NCI-H1417 (cell line): ENCODE measurements around the gene RTRAF.
A peak's percentile ranks its signal among the peaks of the same experiment; 100 is the strongest.

ENCODE experiments used
- DNase-seq, 3 experiments: peaks; one replicate each; lab custom pipeline; 2025; lab: John Stamatoyannopoulos, UW

RTRAF gene

DNA sequence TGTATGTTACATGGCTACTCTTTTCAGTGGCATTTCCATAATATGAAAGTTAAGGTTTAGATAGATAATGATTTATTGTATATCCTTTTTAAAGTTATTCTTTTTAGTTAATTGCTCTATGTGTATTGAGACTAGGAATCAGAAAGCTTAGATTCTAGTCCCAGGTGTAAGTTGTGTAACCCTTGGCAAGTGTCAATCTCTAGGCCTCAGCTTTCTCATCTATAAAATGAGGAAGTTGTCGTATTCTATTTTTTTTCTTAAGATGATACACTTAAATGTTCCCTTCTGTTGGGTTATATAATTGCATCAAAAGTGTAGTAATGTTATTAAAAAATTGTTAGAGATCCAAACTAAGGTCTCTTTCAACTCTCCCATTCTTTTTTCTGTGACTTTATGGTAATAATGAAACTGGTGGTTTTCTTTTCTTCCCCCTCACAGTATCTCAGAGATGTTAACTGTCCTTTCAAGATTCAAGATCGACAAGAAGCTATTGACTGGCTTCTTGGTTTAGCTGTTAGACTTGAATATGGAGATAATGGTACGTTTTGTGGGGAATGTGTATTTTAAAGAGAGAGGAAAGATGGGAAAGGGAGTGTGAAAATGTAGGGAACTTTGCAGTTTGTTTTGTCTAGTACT lies 4.1 kb downstream of the RTRAF start:
- DNase-seq, result no peak

DNA sequence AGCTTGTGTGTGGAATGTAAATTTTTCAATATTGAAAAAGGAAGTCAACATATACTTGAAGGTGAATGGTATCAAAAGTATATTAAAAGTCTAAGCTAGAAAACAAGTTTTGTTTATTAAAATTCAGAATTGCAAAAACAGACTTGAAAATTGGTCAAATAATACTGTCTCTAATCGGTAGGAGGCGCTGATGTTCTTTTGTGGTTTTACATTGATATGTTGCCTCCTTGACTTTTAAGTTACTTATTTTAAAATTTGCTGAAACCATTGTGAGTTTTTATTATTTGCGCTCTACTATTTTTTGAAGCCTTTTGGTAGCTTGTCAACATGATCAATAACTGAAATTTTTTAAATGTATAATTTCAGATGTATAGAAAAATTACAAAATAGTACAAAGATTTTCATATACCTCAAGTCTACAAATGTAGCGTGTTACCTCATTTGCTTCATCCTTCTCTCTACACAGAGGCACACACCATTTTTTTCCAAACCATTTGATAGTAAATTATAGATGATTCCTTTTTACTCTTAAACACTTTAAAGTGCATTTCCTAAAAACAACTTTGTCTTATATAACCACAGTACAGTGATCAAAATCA lies 6.9 kb downstream of the RTRAF start:
- no peak for DNase-seq

DNA sequence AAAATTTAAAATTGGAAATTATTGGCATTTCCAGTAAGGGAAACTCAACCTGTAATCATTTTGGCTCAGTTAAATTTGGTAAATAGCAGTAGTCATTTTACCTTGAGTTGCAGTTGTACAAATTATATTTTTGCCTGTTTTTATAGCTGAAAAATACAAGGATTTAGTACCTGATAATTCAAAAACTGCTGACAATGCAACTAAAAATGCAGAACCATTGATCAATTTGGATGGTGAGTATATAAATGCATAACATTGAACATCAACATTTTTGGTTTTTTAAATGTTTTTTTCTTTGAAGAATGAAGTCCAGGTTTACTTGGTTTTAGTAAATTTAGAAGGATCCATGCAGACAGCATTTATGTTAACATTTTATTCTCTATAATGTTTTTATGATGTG lies 9.0 kb downstream of the RTRAF start:
- no peak for DNase-seq

DNA sequence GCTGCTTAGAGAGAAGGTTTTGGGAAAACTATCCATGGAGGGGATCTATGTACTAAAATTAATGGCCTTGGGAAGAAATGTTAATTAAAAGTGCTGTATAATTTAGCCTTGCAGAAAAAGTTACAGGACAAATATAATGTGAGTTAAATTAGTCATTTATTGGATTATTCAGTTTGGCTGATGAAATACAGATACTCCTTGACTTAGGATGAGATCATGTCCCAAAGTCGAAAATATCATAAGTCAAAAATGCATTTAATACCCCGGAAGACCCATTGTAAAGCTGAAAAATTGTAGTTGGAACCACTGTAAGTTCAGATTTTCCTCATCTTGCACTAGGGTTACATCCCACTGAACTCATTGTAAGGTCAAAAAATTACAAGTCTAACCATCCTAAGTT lies 9.7 kb downstream of the RTRAF start:
- no peak for DNase-seq

DNA sequence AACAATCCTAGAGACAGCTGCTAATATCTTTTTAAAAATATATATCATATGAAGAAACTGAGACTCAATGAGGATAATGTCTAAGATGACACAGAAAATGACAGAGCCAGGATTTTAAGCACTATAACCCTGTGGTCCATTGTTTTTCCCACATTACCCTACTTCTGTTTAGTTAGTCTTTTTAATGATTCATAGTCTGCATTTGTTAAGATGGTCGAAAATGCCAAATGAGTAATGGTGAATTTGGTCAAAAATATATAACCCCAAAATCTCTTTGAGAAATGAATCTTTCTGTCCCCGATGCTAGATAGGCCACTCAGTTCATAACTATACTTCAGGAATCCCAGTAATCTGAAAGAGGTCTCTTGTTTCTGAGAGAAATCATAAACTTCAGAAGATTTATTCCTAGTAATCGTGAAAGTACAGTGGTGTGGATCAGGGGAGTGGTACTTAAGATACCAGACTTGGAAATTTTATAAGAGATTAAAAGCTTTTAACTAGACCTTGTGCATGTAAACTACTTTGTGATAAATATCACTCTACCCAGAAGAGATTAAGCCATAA lies 10.8 kb downstream of the RTRAF start:
- DNase-seq, result no peak

DNA sequence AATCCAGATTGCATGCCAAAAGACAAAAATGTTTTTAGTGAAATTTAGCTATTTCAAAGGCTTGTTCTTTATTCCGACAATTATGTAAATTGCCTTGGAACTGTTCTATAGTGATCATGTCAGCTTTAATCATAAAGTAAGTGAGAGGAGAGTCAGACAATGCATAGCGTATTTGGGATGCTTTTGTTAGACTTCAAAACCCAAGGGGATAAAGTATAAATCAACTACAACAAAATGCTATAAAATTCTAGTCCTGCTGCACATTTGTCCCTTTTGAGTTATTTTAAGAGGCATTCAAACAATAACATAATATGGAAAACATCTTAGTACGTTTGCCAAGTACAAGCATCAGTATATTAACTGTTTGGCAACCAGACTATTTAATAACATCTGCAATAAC lies 11.3 kb downstream of the RTRAF start:
- DNase-seq, result no peak

DNA sequence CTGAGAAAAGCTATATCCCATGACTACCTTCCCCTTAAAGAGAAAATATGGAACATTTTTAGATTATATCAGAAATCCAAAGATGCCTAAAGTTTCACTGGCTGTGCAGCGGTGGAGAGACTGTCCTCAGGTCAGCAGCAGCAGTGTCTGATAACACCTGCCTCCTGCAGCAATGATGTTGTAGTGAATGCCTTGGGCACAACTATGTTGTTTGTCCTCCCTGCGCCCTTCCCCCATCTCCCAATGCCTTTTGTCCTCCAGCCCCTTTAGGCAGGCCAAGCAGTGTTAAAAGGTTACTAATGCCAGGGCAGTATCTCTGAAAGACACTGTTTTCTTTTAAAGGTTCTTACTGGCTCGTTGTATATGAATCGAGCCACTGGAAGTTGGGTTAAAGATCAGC lies 13.2 kb downstream of the RTRAF start:
- DNase-seq, result peak in 1 of 3 experiments; percentile 22

DNA sequence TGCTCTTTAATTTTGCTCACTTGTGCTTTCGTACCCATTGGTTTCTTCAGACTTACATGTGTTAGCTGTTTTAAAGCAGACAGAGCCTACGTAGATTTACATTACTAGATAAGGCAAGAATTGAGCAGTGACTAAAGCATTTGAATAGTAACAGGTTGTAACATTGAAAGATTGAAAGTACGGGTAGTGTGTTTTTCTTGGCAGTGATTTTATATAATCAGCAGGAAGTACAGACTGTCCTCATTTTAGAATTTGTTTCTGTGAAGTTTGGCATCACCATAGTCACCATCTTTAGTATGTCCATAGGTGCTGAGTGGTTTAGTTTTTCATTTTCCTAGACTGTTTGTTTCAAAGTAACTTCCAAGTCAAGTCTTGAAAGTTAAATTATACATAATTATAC lies 14.0 kb downstream of the RTRAF start:
- no peak for DNase-seq

DNA sequence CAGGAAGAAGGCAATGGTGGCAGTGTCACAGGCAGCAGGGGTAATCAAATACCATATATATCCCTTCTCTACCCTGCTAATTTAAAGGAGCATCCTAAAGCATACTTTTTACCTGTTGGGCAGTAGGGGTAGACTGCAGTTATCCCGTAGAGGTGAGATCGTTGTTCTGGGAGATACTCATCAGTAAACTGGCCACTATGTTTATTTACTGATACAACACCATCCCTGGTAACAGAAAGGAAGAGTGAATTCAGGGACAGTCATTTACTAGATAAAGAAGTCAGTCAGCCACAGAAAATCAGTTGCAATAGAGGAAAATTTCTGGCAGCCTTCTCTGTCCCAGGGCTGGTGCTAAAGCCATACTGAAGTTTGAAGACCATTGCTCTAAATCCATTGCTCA lies 16.3 kb downstream of the RTRAF start:
- no peak for DNase-seq

DNA sequence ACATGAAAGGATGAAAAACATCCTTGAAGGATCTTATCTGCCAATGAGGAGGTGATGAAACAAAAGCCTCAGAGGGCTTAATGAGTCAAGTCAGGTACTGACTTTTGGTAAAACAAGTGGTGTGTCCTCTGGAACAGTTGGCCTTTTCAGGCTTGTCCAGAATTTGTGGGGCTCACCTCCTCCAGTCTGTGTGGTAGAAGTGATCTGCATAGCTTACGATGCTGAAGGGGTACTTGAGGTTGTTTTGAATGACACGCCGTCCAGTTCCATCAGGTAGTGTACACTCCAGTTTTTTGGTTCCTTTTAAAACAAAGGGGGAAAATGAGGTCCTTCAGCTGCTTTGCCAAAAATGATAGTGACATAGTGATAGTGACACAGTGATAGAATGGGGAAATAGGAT lies 17.0 kb downstream of the RTRAF start:
- no peak for DNase-seq

DNA sequence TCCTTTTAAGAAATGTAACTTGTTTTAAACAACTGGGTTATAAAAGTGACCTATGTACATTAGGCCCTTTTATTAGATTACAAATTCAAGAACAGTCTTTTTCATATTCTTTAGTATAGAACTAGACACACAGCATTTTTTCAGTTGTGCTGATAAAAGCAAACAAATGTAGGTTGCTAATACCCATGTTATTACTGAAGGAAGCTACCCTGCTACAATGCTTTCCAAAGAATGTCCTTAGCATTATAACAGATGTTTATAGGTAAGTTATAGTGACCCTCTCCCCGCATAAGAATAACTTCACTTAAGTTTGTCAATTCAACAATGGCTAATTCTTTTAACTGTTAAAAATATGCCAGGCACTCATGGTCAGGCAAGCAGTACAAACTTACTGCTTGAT lies 17.9 kb downstream of the RTRAF start:
- DNase-seq, result no peak

DNA sequence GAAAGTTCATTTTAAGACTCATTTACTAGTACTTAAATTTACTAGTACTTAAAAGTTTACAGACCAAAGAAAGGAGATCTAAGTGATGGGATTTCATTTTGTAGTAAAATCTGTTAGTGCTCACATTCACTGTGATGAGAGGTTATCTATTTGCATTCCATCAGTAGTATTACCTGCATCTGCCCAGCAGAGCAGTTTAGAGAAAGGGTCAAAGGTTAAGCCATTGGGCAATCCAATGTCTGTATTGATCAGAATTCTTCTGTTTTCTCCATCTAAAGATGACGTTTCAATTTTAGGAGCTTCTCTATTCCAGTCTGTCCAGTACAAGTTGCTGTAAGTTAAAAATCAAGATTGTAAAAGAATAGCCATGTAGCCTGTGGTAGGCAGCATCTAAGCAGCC lies 18.3 kb downstream of the RTRAF start:
- DNase-seq, result no peak

DNA sequence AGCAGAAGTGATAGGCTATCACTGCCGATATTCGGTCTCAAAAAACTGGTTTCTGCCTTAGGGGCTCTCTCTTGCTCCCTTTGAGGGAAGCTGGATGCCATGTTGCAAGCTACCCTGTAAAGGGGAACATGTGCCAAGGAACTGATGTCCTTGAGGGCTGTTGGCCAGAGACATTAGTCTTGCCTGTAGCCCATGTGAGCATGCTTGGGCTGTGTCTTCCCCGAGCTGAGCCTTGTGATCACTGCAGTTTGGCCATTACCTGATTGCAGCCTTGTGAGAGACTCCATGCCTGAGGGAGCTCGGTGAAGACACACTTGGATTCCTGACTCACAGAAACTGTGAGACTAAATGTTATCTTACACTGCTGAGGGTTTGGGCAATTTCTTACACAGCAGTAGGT lies 18.8 kb downstream of the RTRAF start:
- no peak for DNase-seq

DNA sequence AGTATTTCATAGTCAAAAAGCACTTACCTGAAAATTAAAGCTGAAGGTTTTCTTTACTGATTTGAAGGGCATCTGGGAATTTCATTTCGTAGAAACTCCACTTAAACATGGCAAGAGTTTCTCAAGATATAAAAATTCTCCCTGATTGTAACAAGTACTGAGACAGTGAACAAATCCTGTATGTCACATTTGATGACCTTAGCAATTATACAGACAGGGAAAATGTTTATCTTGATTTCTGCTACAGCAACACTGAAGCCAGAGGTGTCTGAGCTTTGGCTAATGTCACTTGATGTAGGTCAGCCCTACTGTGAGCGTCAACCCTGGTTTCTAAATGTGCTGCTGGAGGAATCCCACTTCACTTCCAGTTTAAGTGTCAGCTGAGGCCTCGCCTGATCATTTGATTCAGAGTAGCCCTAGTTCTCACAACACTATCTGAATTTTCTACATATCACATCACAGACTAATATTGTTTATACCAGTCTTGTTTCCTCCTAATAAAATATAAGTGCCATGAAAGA lies 20.9 kb downstream of the RTRAF start:
- DNase-seq, result no peak

DNA sequence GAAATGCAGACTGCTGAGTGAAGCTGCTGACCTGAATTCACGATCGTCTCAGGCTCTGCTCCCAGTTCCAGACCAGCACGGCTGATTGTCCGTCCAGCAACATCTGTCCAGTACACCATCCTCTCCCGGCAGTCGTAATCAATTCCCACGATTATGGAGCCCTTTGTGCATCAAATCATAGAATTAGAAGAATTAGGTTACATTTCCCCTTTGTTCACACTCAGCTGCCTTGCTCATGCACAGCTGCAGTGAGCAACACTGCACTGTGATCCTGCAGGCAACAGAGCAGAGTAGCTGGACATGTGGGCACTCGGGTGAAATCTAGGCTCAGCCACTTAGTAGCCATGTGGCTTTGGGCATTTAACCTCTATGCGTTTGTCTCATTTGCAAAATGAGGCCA lies 22.2 kb downstream of the RTRAF start:
- no peak for DNase-seq

DNA sequence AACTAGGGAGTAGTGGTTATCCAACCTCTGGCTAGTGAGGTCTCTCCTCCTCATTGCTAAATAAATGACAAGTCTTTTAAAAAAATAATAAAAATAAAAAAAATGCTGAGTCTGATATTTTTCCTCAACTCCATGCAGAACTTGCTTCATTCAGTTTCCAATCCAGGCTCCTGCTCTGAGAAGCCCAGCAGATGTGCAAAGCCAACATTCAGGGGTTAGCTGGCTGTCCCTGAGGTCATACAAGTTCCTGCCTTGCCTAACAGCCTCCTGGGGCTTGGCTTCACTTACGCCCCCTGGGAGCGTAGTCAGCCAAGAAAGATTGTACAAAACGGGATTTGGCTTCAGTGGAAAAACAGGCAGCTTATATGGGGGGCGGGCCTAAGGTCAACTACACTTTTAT lies 23.3 kb downstream of the RTRAF start:
- DNase-seq, result no peak

DNA sequence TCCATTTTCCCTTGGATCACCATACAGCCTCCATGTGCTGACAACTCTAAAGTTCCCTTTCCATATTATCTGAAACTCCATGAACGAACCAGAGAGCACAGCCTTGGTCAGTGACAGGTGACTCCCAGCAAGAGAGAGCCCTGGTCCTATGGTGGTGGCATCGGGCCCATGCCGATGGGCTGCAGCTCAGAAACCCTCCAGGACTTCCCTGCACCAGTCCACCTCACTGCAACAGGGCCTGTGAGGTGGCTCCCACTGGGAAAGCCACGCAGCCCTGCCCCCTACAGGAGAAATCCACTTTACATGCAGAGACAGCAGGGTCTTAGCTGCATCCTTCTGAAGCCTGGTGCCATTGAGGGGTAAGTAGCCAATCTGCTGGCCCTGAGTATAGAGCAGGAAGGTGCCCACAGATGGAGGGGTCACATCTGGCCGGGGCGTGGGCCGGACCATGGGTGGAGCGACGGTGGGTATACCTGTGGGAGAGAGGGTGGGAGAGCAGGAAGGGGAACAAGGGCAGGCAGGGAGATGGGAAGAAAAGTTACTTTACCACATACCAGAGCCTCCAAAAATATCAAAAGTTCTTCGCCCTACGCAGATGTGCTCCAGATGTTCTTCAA lies 24.7 kb downstream of the RTRAF start:
- peak in 1 of 3 experiments; percentile 41 for DNase-seq

DNA sequence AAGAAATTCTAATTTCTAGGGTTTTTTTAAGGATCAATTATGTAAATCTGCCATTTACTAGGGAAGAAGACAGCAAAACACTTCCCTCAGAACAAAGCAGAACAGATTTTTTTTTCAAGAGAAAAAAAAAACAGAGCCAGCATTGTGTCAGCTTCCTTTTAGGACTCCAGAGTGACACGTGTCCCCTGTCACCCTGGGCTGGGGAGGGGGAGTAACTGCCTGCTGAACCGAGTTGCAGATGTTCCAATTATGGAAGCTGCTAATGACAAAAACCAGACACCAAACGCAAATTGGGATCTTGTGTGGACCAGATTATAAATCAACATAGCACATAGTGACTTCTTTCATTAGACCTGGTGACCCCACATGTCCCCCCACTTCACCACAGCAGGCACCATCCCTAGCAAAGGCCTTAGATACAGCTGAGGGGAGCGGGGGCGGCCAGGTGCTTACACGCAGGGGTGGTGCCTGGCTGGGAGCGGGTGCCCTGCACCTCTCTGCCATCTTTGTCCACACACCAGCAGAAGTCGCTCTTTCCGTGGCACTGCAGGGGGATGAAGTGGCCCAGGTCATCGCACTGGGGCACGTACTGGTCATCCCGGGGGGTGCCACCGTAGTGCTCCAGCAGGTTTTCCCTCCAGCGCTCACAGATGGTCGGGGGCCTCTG lies 25.4 kb downstream of the RTRAF start:
- peak in 1 of 3 experiments; percentile 32 for DNase-seq

DNA sequence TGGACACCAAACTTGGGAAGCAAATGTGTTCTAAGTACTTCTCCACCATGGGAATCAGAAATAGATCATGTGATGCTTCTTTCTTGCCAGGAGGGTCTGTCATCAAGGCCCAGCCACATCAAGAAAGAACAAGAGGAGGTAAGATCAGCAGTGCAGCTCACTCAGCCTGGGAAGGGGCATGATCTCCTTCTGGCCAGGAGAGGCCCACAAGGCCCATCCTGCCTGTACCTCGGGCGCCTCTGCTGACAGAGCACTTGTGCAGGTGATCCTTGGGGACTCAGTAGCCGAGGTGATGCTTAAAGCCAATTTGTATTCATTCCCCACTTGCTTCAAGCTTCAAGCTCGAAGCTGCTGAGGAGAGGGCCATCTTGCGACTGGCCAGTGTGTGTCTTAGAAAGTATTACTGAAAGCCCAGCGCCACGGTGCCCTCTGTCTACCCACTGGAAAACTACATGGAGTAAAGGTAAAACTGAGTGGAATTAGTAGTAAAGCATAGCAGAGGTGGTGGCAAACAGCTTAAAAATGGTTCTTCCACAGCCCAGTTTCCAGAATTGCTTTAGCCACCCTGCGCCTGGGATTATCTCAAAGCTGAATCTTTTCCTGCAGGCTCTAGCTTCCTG lies 26.2 kb downstream of the RTRAF start:
- DNase-seq, result peak in 2 of 3 experiments; percentile 14 to 52

DNA sequence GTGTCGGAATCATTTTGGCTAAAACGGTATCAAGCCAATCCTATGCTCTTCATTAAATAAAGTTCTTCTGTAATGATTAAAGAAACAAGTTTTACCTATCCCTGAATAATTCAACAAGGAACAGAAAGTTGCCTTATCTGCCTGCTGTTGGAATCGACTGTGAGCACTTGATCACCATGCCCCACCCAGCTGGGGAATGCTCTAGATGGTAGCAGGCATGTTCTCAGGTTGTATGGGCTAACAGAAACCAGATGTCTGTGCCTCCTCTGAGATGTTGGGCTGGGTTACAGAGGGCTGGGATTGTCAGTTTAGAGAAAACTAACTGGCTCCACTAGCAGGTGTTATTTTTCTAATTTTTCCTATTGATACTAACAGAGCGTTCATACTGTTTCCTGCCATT lies 28.9 kb downstream of the RTRAF start:
- DNase-seq, result no peak

DNA sequence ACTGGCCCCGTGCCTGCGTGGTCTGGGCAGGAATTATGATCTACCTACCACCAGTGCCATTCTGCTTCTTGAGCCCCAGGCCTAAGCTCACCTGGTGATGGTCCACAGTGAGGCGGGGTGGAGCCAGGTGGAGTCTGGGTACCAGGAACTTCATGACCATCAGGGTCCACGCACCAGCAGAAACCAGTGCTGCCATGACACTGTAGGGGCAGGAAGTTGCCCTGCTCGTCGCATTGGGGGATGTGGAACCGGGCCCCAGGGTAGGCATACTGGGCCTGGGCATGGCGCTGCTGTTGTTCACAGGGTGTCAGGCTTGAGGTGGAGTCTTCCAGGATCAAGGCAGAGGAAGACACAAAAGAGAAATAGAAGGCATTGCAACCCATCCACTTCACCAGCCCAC lies 29.6 kb downstream of the RTRAF start:
- DNase-seq, result no peak

DNA sequence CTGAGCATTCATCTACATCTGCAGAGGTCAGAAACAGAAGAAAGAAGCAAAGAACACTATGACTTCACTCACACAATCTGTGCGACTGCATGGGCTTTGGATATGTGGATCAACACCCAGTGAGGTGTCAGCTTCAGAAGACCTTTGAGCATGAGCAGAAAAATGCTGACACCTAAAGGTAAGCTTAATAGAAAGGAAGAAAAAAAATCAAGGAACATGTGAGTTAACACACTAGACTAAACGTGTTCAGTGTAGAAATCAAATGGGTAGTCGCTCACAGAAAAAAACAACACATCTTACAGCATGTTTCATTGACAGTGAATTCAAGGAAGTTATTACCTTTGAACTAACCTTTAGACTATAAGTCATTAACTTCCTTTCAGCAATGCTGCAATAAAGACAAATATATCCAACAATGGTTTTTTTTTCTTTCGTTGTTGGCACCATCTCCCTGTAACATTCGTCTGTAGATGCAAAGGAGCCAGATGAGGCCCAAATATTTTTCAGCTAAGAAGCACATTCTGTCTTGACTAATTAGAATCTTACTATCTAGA lies 30.9 kb downstream of the RTRAF start:
- DNase-seq, result no peak
